Left ventricle myocardium inferior (tissue), 1 donor: ENCODE measurements around the gene ZNF784. TPM values are rescaled to one million over a fixed set of nuclear protein-coding genes. Genes with fewer than 3 reads are reported as not detected.

Source experiments
- DNase-seq: peaks from one replicate; pipeline ENCODE4 v3.0.0-alpha.2; 2020
- H3K27ac ChIP-seq: fragments of 200-600 bp; replicated peaks from 2 replicates; pipeline ENCODE4 v1.8.0; 2021
- H3K27me3 ChIP-seq: fragments of 200-600 bp; 2 replicates; pipeline ENCODE4 v1.8.0; 2021; ENCODE audit warnings: low read depth
- H3K36me3 ChIP-seq: fragments of 200-600 bp; 2 replicates; pipeline ENCODE4 v1.8.0; 2021
- H3K4me1 ChIP-seq: fragments of 200-600 bp; 2 replicates; pipeline ENCODE4 v1.8.0; 2021
- H3K4me3 ChIP-seq: fragments of 200-600 bp; 2 replicates; pipeline ENCODE4 v1.8.0; 2021; ENCODE audit warnings: mild to moderate bottlenecking, moderate library complexity
- H3K9me3 ChIP-seq: fragments of 200-600 bp; replicated peaks from 2 replicates; pipeline ENCODE4 v1.8.0; 2021
- CTCF ChIP-seq: fragments of 200-600 bp; IDR thresholded peaks from 2 replicates; pipeline ENCODE4 v1.8.0; 2021; ENCODE audit warnings: antibody characterized with exemption, mild to moderate bottlenecking, borderline replicate concordance
- intact Hi-C: fragments of 100-400 bp; cut with micrococcal nuclease; formaldehyde crosslinking; loops from one replicate; pipeline ENCODE4 v1.11.0; 2022
- total RNA-seq: library from RNA; stranded (reverse); fragmentation: NEBNext Ultra II Directional; extraction: Animal tissue kit (Norgen Biotek cat#: 25700); gene quantifications from one replicate; pipeline ENCODE4 v1.2.1, GENCODE V29; 2021
- donor health status: DM: no; HTN: yes; CAD: no; lungs with severe emphysema.

The ZNF784 gene
- total RNA-seq, 1 donor from 2014 or later = 13.2 TPM

GRCh38 chr19:55617426-55617825 is 6.9 kb downstream of the ZNF784 start:
- Histone ChIP-seq H3K4me1 (peaks cover 9% of the 10 kb centered on the region), H3K27me3 (no peaks in the 10 kb centered on the region), H3K4me3 (no peak overlapping the region), H3K9me3 (no peaks in the 10 kb centered on the region), H3K36me3 (peaks cover 50% of the 10 kb centered on the region), H3K27ac (no peak overlapping the region)
- DNase-seq = no peak
- intact Hi-C loops = no loop called here
- no peak for TF ChIP-seq CTCF

DNA sequence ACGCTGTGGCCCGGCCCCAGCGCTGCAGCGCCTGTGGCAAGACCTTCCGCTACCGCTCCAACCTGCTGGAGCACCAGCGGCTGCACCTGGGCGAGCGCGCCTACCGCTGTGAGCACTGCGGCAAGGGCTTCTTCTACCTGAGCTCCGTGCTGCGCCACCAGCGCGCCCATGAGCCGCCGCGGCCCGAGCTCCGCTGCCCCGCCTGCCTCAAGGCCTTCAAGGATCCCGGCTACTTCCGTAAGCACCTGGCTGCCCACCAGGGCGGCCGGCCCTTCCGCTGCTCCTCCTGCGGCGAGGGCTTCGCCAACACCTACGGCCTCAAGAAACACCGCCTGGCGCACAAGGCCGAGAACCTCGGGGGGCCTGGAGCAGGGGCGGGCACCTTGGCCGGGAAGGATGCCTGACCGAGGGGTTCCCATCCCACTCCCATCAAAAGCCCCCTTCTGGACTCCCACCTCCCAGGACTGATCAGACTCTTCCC is 7.9 kb downstream of the ZNF784 start:
- no peak overlapping the region for H3K4me3 ChIP-seq
- no peaks in the 10 kb centered on the region for H3K9me3 ChIP-seq
- H3K4me1 ChIP-seq = peaks cover 19% of the 10 kb centered on the region
- H3K36me3 ChIP-seq = peaks cover 42% of the 10 kb centered on the region
- no peak overlapping the region for H3K27ac ChIP-seq
- no peaks in the 10 kb centered on the region for H3K27me3 ChIP-seq
- no peak for DNase-seq
- TF ChIP-seq CTCF = no peak
- intact Hi-C loops = no loop called here

GRCh38 chr19:55615543-55616394 is 8.6 kb downstream of the ZNF784 start:
- intact Hi-C loops = no loop called here
- no peak overlapping the region for H3K4me3 ChIP-seq
- no peak overlapping the region for H3K27ac ChIP-seq
- no peak for DNase-seq
- peaks cover 42% of the 10 kb centered on the region for H3K36me3 ChIP-seq
- no peaks in the 10 kb centered on the region for H3K27me3 ChIP-seq
- no peaks in the 10 kb centered on the region for H3K9me3 ChIP-seq
- no peak for TF ChIP-seq CTCF
- H3K4me1 ChIP-seq = peaks cover 25% of the 10 kb centered on the region

- Histone ChIP-seq H3K36me3 (peaks cover 49% of the 10 kb centered on the region), H3K4me1 (peaks cover 30% of the 10 kb centered on the region), H3K27ac (no peak overlapping the region), H3K27me3 (no peaks in the 10 kb centered on the region), H3K9me3 (no peaks in the 10 kb centered on the region), H3K4me3 (no peak overlapping the region)
- intact Hi-C loops = no loop called here
- TF ChIP-seq CTCF = no peak
- DNase-seq = no peak
Observed at GRCh38 chr19:55614711-55615542, 9.4 kb downstream of the ZNF784 start.

GRCh38 chr19:55613930-55614710 is 10.2 kb downstream of the ZNF784 start:
- H3K4me1 ChIP-seq = peaks cover 30% of the 10 kb centered on the region
- H3K4me3 ChIP-seq = no peak overlapping the region
- no peaks in the 10 kb centered on the region for H3K9me3 ChIP-seq
- no peak for DNase-seq
- peaks cover 57% of the 10 kb centered on the region for H3K36me3 ChIP-seq
- no peak for TF ChIP-seq CTCF
- no peak overlapping the region for H3K27ac ChIP-seq
- H3K27me3 ChIP-seq = no peaks in the 10 kb centered on the region
- intact Hi-C loops = no loop called here
